HG03025 (cell line): ENCODE measurements around the gene MAPK1.
"Not testable (repeated sequence)": the region's sequence is repeated elsewhere in the genome, so short reads cannot be mapped to it uniquely, and the experiment has no call there.

Experiments
- ATAC-seq: cut with Tn5 transposase; IDR thresholded peaks from one replicate; pipeline ENCODE4 v1.9.1; 2021; ENCODE audit warnings: mild to moderate bottlenecking, moderate library complexity; ENCODE audit not compliant: unreplicated experiment, low FRiP score

MAPK1 gene

GRCh38 chr22:21850660-21851059 is 16.8 kb downstream of the MAPK1 start:
- ATAC-seq = no peak

GRCh38 chr22:21849489-21849888 is 18.0 kb downstream of the MAPK1 start:
- ATAC-seq = no peak

GRCh38 chr22:21848057-21848456 is 19.4 kb downstream of the MAPK1 start:
- ATAC-seq = not testable (repeated sequence)

- ATAC-seq = no peak
Observed at GRCh38 chr22:21845558-21846453, 21.6 kb downstream of the MAPK1 start.

GRCh38 chr22:21842946-21843345 is 24.5 kb downstream of the MAPK1 start:
- no peak for ATAC-seq

- no peak for ATAC-seq
Observed at GRCh38 chr22:21841422-21841821, 26.0 kb downstream of the MAPK1 start.

- no peak for ATAC-seq
Observed at GRCh38 chr22:21840236-21840823, 27.1 kb downstream of the MAPK1 start.

- ATAC-seq = no peak
Observed at GRCh38 chr22:21839765-21840140, 27.7 kb downstream of the MAPK1 start.

GRCh38 chr22:21839104-21839764 is 28.2 kb downstream of the MAPK1 start:
- ATAC-seq = not testable (repeated sequence)

- no peak for ATAC-seq
Observed at GRCh38 chr22:21837248-21837979, 30.0 kb downstream of the MAPK1 start.

GRCh38 chr22:21836486-21836885 is 31.0 kb downstream of the MAPK1 start:
- not testable (repeated sequence) for ATAC-seq

GRCh38 chr22:21835378-21835777 is 32.1 kb downstream of the MAPK1 start:
- no peak for ATAC-seq

GRCh38 chr22:21834869-21835268 is 32.6 kb downstream of the MAPK1 start:
- ATAC-seq = no peak

- ATAC-seq = no peak
Observed at GRCh38 chr22:21832291-21833290, 34.9 kb downstream of the MAPK1 start.

GRCh38 chr22:21829523-21829922 is 37.9 kb downstream of the MAPK1 start:
- no peak for ATAC-seq

GRCh38 chr22:21828268-21828638 is 39.2 kb downstream of the MAPK1 start:
- ATAC-seq = no peak

- no peak for ATAC-seq
Observed at GRCh38 chr22:21827628-21828267, 39.7 kb downstream of the MAPK1 start.

GRCh38 chr22:21826204-21826603 is 41.2 kb downstream of the MAPK1 start:
- no peak for ATAC-seq

- ATAC-seq = not testable (repeated sequence)
Observed at GRCh38 chr22:21824962-21825361, 42.5 kb downstream of the MAPK1 start.
